ENCODE results near the gene CDC42SE1.

DNA sequence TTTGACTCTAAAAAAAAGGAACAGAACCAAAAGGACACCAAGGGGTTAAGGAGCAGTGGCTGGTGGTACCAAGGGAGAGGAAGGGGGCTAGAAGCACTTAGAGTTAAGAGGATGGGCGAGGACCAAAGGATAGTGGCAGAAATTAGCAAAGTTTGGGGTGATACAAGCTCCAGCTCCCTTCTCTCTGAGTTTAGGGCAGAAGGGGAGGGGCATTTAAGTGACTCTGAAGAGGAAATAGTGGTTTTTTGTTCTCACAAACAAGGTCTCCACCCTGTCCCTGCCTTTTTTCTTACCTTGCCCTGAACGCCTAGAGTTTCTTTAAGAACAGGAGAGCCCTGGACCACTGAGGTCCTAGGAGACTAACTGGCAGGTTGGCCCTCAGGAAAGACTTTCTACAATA, 3.3 kb downstream of the CDC42SE1 start:
- no peak for TF ChIP-seq TAF1 (IDR thresholded peaks at IDR 0.05; ENCODE audit: low read depth, low read length)
- TF ChIP-seq POLR2AphosphoS5 (IDR thresholded peaks at IDR 0.05; ENCODE audit: low read depth, low read length), result no peak
- peak; percentile 30; the same call in 1 of the 2 replicates for TF ChIP-seq POLR2A (IDR thresholded peaks at IDR 0.05; ENCODE audit: low read depth, low read length)
- TF ChIP-seq PAX5 (IDR thresholded peaks at IDR 0.05; ENCODE audit: insufficient read depth, low read length, severe bottlenecking), result no peak
- TF ChIP-seq POU2F2 (IDR thresholded peaks at IDR 0.05; ENCODE audit: low read depth, low read length), result no peak
